MM.1S (cell line): Measurements from ENCODE around the gene MAP1LC3B2.

Source experiments
- EZH2 ChIP-seq: fragments of 300-600 bp; sonication (generic); optimal IDR thresholded peaks from 2 replicates; pipeline ENCODE3; 2017; ENCODE audit warnings: low read depth, mild to moderate bottlenecking, antibody characterized with exemption, low read length, mixed read lengths
- EZH2phosphoT487 ChIP-seq: fragments of 300-600 bp; sonication (generic); IDR thresholded peaks from 2 replicates; pipeline ENCODE4 v1.6.1; 2018; ENCODE audit warnings: antibody characterized with exemption, low read length
- TF ChIP-seq, protein P1 (sequence below): fragments of 300-600 bp; sonication (generic); IDR thresholded peaks from 2 replicates; pipeline ENCODE4 v1.5.1; 2016; ENCODE audit warnings: antibody characterized with exemption, low read length, mixed read lengths

DNA sequence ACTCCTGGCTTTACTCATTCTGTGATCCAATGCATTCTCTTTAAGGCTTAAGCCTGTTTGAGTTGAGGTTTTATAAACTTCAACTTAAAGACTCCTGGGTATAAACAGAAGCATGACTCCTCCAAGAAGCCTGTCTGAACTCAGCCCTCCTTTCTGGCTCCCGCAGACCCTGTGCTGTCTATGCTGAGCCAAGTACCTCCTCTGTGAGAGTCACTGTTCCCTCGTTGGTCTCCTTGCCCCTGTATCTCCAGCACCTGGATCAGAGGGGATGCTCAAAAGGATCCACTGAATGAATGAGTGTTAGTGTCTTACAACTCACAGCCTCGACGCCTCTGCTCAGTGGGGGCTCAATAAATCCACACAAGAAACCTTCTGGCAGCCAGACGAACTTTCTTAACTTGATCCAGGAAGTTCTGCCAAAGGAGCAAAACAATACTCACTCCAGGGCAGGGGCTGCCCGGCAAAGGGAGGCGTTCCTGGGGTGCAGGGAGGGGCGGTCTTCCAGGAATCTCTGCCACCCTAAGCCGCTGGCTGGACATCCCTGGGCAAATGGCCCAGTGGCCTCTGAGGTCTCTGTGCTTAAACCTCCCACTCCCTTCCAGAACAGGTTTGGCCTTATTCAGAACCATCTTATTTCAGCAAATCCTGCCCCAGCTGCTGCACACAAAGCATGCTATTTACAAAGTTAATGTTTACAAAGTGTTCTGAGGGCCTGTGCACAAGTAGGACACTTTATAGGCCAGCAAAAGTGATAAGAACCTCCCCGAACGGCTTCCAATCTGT lies 32.9 kb downstream of the MAP1LC3B2 start:
- TF ChIP-seq, protein P1, sequence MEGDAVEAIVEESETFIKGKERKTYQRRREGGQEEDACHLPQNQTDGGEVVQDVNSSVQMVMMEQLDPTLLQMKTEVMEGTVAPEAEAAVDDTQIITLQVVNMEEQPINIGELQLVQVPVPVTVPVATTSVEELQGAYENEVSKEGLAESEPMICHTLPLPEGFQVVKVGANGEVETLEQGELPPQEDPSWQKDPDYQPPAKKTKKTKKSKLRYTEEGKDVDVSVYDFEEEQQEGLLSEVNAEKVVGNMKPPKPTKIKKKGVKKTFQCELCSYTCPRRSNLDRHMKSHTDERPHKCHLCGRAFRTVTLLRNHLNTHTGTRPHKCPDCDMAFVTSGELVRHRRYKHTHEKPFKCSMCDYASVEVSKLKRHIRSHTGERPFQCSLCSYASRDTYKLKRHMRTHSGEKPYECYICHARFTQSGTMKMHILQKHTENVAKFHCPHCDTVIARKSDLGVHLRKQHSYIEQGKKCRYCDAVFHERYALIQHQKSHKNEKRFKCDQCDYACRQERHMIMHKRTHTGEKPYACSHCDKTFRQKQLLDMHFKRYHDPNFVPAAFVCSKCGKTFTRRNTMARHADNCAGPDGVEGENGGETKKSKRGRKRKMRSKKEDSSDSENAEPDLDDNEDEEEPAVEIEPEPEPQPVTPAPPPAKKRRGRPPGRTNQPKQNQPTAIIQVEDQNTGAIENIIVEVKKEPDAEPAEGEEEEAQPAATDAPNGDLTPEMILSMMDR: no peak
- TF ChIP-seq EZH2phosphoT487 (no peak), EZH2 (no peak)
